Activated CD4-positive, alpha-beta T cell treated with anti-CD3 and anti-CD28 coated beads, Interleukin-2, amount 10 ng/mL, durations not matched to agents 24 days and 14 days (primary cell): ENCODE measurements around the gene SEC22B. TPM values are rescaled to one million over a fixed set of nuclear protein-coding genes. Genes with fewer than 3 reads are reported as not detected.
"Not testable (repeated sequence)": the region's sequence is repeated elsewhere in the genome, so short reads cannot be mapped to it uniquely, and the experiment has no call there.

Source experiments
- DNase-seq: peaks from one replicate; pipeline ENCODE4 v3.0.0; 2022
- H3K27ac Mint-ChIP-seq: one replicate; pipeline ENCODE4 v1.8.0; 2022; ENCODE audit warnings: mild to moderate bottlenecking, mixed read lengths
- H3K27me3 Mint-ChIP-seq: one replicate; pipeline ENCODE4 v1.8.0; 2022; ENCODE audit warnings: mixed read lengths
- H3K36me3 Mint-ChIP-seq: one replicate; pipeline ENCODE4 v1.8.0; 2022; ENCODE audit warnings: low read depth, mild to moderate bottlenecking, mixed read lengths
- H3K4me1 Mint-ChIP-seq: one replicate; pipeline ENCODE4 v1.8.0; 2021; ENCODE audit warnings: mixed read lengths
- H3K4me3 Mint-ChIP-seq: one replicate; pipeline ENCODE4 v1.8.0; 2022; ENCODE audit warnings: mild to moderate bottlenecking, moderate library complexity, mixed read lengths
- H3K9me3 Mint-ChIP-seq: one replicate; pipeline ENCODE4 v1.8.0; 2021; ENCODE audit warnings: mixed read lengths
- intact Hi-C: fragments of 100-400 bp; cut with micrococcal nuclease; formaldehyde crosslinking; loops from one replicate; pipeline ENCODE4 v1.15.1; 2023
- total RNA-seq: library from RNA; stranded (reverse); gene quantifications from 2 replicates; pipeline ENCODE4 v1.2.3, GENCODE V29; 2022

The SEC22B gene
- total RNA-seq, 1 donor from 2014 or later, result 19.7 TPM

GRCh38 chr1:120133928-120134325 is 42.4 kb downstream of the SEC22B start:
- H3K9me3 Mint-ChIP-seq, H3K27me3 Mint-ChIP-seq, intact Hi-C loops, H3K4me3 Mint-ChIP-seq, H3K27ac Mint-ChIP-seq, DNase-seq, H3K36me3 Mint-ChIP-seq: not testable (repeated sequence)
- H3K4me1 Mint-ChIP-seq, result peaks cover 11% of the 10 kb centered on the region

GRCh38 chr1:120133228-120133927 is 42.9 kb downstream of the SEC22B start:
- DNase-seq, result no peak
- no peak overlapping the region for H3K27ac Mint-ChIP-seq
- peaks cover 11% of the 10 kb centered on the region for H3K4me1 Mint-ChIP-seq
- H3K36me3 Mint-ChIP-seq, result no peaks in the 10 kb centered on the region
- no peak overlapping the region for H3K4me3 Mint-ChIP-seq
- intact Hi-C loops, result no loop called here
- H3K9me3 Mint-ChIP-seq, result no peaks in the 10 kb centered on the region
- no peaks in the 10 kb centered on the region for H3K27me3 Mint-ChIP-seq

- H3K9me3 Mint-ChIP-seq, H3K27ac Mint-ChIP-seq, H3K36me3 Mint-ChIP-seq, DNase-seq, intact Hi-C loops, H3K27me3 Mint-ChIP-seq, H3K4me3 Mint-ChIP-seq: not testable (repeated sequence)
- peaks cover 11% of the 10 kb centered on the region for H3K4me1 Mint-ChIP-seq
Observed at GRCh38 chr1:120132406-120132763, 43.9 kb downstream of the SEC22B start.

- H3K27ac Mint-ChIP-seq, H3K9me3 Mint-ChIP-seq, H3K27me3 Mint-ChIP-seq, H3K36me3 Mint-ChIP-seq, intact Hi-C loops, H3K4me3 Mint-ChIP-seq, H3K4me1 Mint-ChIP-seq: not testable (repeated sequence)
- DNase-seq, result peak; percentile 69
Observed at GRCh38 chr1:120131611-120132405, 44.5 kb downstream of the SEC22B start.

- DNase-seq, H3K27me3 Mint-ChIP-seq, H3K9me3 Mint-ChIP-seq, H3K4me3 Mint-ChIP-seq, H3K27ac Mint-ChIP-seq, intact Hi-C loops, H3K36me3 Mint-ChIP-seq: not testable (repeated sequence)
- H3K4me1 Mint-ChIP-seq, result peaks cover 13% of the 10 kb centered on the region
Observed at GRCh38 chr1:120127921-120128320, 48.4 kb downstream of the SEC22B start.

GRCh38 chr1:120126216-120126615 is 50.1 kb downstream of the SEC22B start:
- intact Hi-C loops, H3K9me3 Mint-ChIP-seq, H3K4me3 Mint-ChIP-seq, H3K36me3 Mint-ChIP-seq, H3K27me3 Mint-ChIP-seq, H3K27ac Mint-ChIP-seq, DNase-seq: not testable (repeated sequence)
- H3K4me1 Mint-ChIP-seq, result peaks cover 13% of the 10 kb centered on the region

GRCh38 chr1:120124628-120125027 is 51.7 kb downstream of the SEC22B start:
- H3K9me3 Mint-ChIP-seq, H3K27me3 Mint-ChIP-seq, H3K36me3 Mint-ChIP-seq, H3K4me3 Mint-ChIP-seq, DNase-seq, H3K27ac Mint-ChIP-seq, intact Hi-C loops: not testable (repeated sequence)
- peaks cover 12% of the 10 kb centered on the region for H3K4me1 Mint-ChIP-seq

- H3K27me3 Mint-ChIP-seq, DNase-seq, H3K9me3 Mint-ChIP-seq, H3K27ac Mint-ChIP-seq, H3K36me3 Mint-ChIP-seq, intact Hi-C loops: not testable (repeated sequence)
- Mint-ChIP-seq H3K4me1 (peaks cover 10% of the 10 kb centered on the region), H3K4me3 (peak overlapping the region; percentile 23)
Observed at GRCh38 chr1:120123813-120124510, 52.4 kb downstream of the SEC22B start.

- intact Hi-C loops, H3K27me3 Mint-ChIP-seq, H3K9me3 Mint-ChIP-seq, H3K36me3 Mint-ChIP-seq, DNase-seq: not testable (repeated sequence)
- H3K4me3 Mint-ChIP-seq, result peak overlapping the region; percentile 64
- peak overlapping the region; percentile 79 for H3K27ac Mint-ChIP-seq
- peaks cover 15% of the 10 kb centered on the region for H3K4me1 Mint-ChIP-seq
Observed at GRCh38 chr1:120122262-120122893, 53.9 kb downstream of the SEC22B start.

GRCh38 chr1:120121830-120122229 is 54.5 kb downstream of the SEC22B start:
- H3K27ac Mint-ChIP-seq, H3K4me3 Mint-ChIP-seq, H3K27me3 Mint-ChIP-seq, intact Hi-C loops, H3K9me3 Mint-ChIP-seq, H3K36me3 Mint-ChIP-seq, DNase-seq: not testable (repeated sequence)
- H3K4me1 Mint-ChIP-seq, result peaks cover 15% of the 10 kb centered on the region

- peaks cover 17% of the 10 kb centered on the region for H3K4me1 Mint-ChIP-seq
- H3K36me3 Mint-ChIP-seq, DNase-seq, H3K27me3 Mint-ChIP-seq, H3K4me3 Mint-ChIP-seq, H3K9me3 Mint-ChIP-seq, H3K27ac Mint-ChIP-seq, intact Hi-C loops: not testable (repeated sequence)
Observed at GRCh38 chr1:120120525-120120924, 55.8 kb downstream of the SEC22B start.

GRCh38 chr1:120117371-120118177 is 58.7 kb downstream of the SEC22B start:
- intact Hi-C loops, H3K4me1 Mint-ChIP-seq, H3K27ac Mint-ChIP-seq, H3K36me3 Mint-ChIP-seq, H3K9me3 Mint-ChIP-seq, H3K27me3 Mint-ChIP-seq, DNase-seq, H3K4me3 Mint-ChIP-seq: not testable (repeated sequence)

- H3K36me3 Mint-ChIP-seq, H3K4me3 Mint-ChIP-seq, H3K27me3 Mint-ChIP-seq, intact Hi-C loops, H3K4me1 Mint-ChIP-seq, H3K27ac Mint-ChIP-seq, DNase-seq, H3K9me3 Mint-ChIP-seq: not testable (repeated sequence)
Observed at GRCh38 chr1:120116094-120116493, 60.2 kb downstream of the SEC22B start.
